Inflammatory macrophage treated with lipopolysaccharide for 1 hour (primary cell): Measurements from ENCODE around the gene PCNA.
"Not testable (repeated sequence)": the region's sequence is repeated elsewhere in the genome, so short reads cannot be mapped to it uniquely, and the experiment has no call there.

Experiments
- DNase-seq, 2 donors: peaks; one replicate each; pipeline ENCODE4 v3.0.0-alpha.2; 2020 to 2022

The PCNA gene

GRCh38 chr20:5141615-5142014 is 21.9 kb upstream of the PCNA start:
- DNase-seq, result no peak

- no peak for DNase-seq
Observed at GRCh38 chr20:5140195-5140594, 20.4 kb upstream of the PCNA start.

GRCh38 chr20:5136096-5136495 is 16.3 kb upstream of the PCNA start:
- no peak for DNase-seq

- DNase-seq, result no peak
Observed at GRCh38 chr20:5135363-5136012, 15.7 kb upstream of the PCNA start.

- DNase-seq, result no peak
Observed at GRCh38 chr20:5133998-5134397, 14.2 kb upstream of the PCNA start.

GRCh38 chr20:5131502-5131901 is 11.7 kb upstream of the PCNA start:
- no peak for DNase-seq

GRCh38 chr20:5128886-5129285 is 9.1 kb upstream of the PCNA start:
- no peak for DNase-seq

- DNase-seq, result peak; percentile 79 to 93
Observed at GRCh38 chr20:5127859-5128424, 8.2 kb upstream of the PCNA start.

GRCh38 chr20:5127204-5127858 is 7.6 kb upstream of the PCNA start:
- peak; percentile 47 to 65 for DNase-seq

- peak; percentile 98 to 100 for DNase-seq
Observed at GRCh38 chr20:5126512-5127203, 6.9 kb upstream of the PCNA start, which contains the start of gene CDS2. Gene CDS2, plus strand, starts transcription at chr20:5127008. Its CDS starts 85 bp downstream, at chr20:5127093.

- DNase-seq, result no peak
Observed at GRCh38 chr20:5122873-5123260, 3.1 kb upstream of the PCNA start.

GRCh38 chr20:5120185-5120476 is 373 bp upstream of the PCNA start:
- DNase-seq, result no peak

GRCh38 chr20:5119143-5119434 is 669 bp downstream of the PCNA start:
- DNase-seq, result no peak

- DNase-seq, result no peak
Observed at GRCh38 chr20:5118220-5119142, 1.3 kb downstream of the PCNA start.

GRCh38 chr20:5116875-5117274 is 2.9 kb downstream of the PCNA start:
- no peak for DNase-seq

- DNase-seq, result no peak
Observed at GRCh38 chr20:5114403-5114802, 5.4 kb downstream of the PCNA start.

- no peak for DNase-seq
Observed at GRCh38 chr20:5113615-5113986, 6.2 kb downstream of the PCNA start.

- no peak for DNase-seq
Observed at GRCh38 chr20:5109276-5109675, 10.5 kb downstream of the PCNA start.

- DNase-seq, result no peak
Observed at GRCh38 chr20:5104479-5104878, 15.3 kb downstream of the PCNA start.

- DNase-seq, result peak; percentile 34 to 85
Observed at GRCh38 chr20:5100684-5101347, 18.9 kb downstream of the PCNA start.

GRCh38 chr20:5099909-5100308 is 19.8 kb downstream of the PCNA start:
- DNase-seq, result not testable (repeated sequence)

- DNase-seq, result not testable (repeated sequence)
Observed at GRCh38 chr20:5099009-5099408, 20.7 kb downstream of the PCNA start.

GRCh38 chr20:5096463-5096862 is 23.3 kb downstream of the PCNA start:
- no peak for DNase-seq
